ENCODE results near the gene ZNF467.

DNA sequence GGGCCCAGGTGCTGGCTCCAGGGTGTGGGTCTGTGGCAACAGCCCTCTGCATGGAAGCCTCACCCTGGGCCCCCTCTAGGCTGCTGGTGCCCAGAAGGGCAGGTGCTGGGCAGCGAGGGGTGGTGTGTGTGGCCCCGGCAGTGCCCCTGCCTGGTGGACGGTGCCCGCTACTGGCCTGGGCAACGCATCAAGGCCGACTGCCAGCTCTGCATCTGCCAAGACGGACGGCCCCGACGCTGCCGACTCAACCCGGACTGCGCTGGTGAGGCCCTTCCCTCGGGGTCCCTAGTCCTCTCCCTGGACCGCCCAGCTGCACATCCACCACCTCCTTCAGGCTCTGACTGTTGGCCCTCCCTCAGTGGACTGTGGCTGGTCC is 18.8 kb upstream of the ZNF467 start:
- TF ChIP-seq, protein P1, sequence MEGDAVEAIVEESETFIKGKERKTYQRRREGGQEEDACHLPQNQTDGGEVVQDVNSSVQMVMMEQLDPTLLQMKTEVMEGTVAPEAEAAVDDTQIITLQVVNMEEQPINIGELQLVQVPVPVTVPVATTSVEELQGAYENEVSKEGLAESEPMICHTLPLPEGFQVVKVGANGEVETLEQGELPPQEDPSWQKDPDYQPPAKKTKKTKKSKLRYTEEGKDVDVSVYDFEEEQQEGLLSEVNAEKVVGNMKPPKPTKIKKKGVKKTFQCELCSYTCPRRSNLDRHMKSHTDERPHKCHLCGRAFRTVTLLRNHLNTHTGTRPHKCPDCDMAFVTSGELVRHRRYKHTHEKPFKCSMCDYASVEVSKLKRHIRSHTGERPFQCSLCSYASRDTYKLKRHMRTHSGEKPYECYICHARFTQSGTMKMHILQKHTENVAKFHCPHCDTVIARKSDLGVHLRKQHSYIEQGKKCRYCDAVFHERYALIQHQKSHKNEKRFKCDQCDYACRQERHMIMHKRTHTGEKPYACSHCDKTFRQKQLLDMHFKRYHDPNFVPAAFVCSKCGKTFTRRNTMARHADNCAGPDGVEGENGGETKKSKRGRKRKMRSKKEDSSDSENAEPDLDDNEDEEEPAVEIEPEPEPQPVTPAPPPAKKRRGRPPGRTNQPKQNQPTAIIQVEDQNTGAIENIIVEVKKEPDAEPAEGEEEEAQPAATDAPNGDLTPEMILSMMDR (IDR thresholded peaks at IDR 0.05) = no peak
- no peak for TF ChIP-seq ZFX (IDR thresholded peaks at IDR 0.05; ENCODE audit: borderline replicate concordance)

All from 22Rv1 (cell line).